GM18870 (cell line): ENCODE measurements around the gene RBPJ.

Experiments used
- ATAC-seq: cut with Tn5 transposase; IDR thresholded peaks from one replicate; pipeline ENCODE4 v1.9.1; 2021; ENCODE audit warnings: moderate library complexity; ENCODE audit not compliant: unreplicated experiment

RBPJ gene

GRCh38 chr4:26320538-26321372 lies at the start of gene RBPJ:
TSS of gene RBPJ (plus strand) at chr4:26321014. CDS start at chr4:26321029, 15 bp downstream.
- ATAC-seq: peak; percentile 2

- ATAC-seq: no peak
Observed at GRCh38 chr4:26271703-26272102, 49.1 kb upstream of the RBPJ start.

GRCh38 chr4:26272654-26273615 lies 47.9 kb upstream of the RBPJ start:
- ATAC-seq: no peak

- ATAC-seq: no peak
Observed at GRCh38 chr4:26273616-26273980, 47.2 kb upstream of the RBPJ start.

- no peak for ATAC-seq
Observed at GRCh38 chr4:26275281-26275680, 45.5 kb upstream of the RBPJ start.

GRCh38 chr4:26279446-26279845 lies 41.4 kb upstream of the RBPJ start:
- no peak for ATAC-seq

- no peak for ATAC-seq
Observed at GRCh38 chr4:26281881-26282280, 38.9 kb upstream of the RBPJ start.

GRCh38 chr4:26284536-26284935 lies 36.3 kb upstream of the RBPJ start:
- no peak for ATAC-seq

GRCh38 chr4:26285272-26285671 lies 35.5 kb upstream of the RBPJ start:
- no peak for ATAC-seq

- no peak for ATAC-seq
Observed at GRCh38 chr4:26287756-26288155, 33.1 kb upstream of the RBPJ start.

GRCh38 chr4:26288355-26288909 lies 32.4 kb upstream of the RBPJ start:
- peak; percentile 91 for ATAC-seq

GRCh38 chr4:26289401-26289800 lies 31.4 kb upstream of the RBPJ start:
- no peak for ATAC-seq

GRCh38 chr4:26290321-26290720 lies 30.5 kb upstream of the RBPJ start:
- no peak for ATAC-seq

- ATAC-seq: no peak
Observed at GRCh38 chr4:26294904-26295303, 25.9 kb upstream of the RBPJ start.

GRCh38 chr4:26296021-26296420 lies 24.8 kb upstream of the RBPJ start:
- ATAC-seq: no peak

GRCh38 chr4:26296514-26296913 lies 24.3 kb upstream of the RBPJ start:
- no peak for ATAC-seq

- ATAC-seq: no peak
Observed at GRCh38 chr4:26297219-26297618, 23.6 kb upstream of the RBPJ start.

GRCh38 chr4:26298198-26298947 lies 22.4 kb upstream of the RBPJ start:
- ATAC-seq: no peak

- ATAC-seq: peak; percentile 61
Observed at GRCh38 chr4:26299254-26299882, 21.4 kb upstream of the RBPJ start.
